T-helper 1 cell treated with Interleukin-12 subunit alpha and Interleukin-12 subunit beta and Interleukin-4 antibody, amounts not matched to agents 30 ng/mL and 1 ng/mL, for 36 hours (primary cell): ENCODE measurements around the gene LIMCH1. TPM values are rescaled to one million over a fixed set of nuclear protein-coding genes. Genes with fewer than 3 reads are reported as not detected.

ENCODE experiments used
- intact Hi-C: fragments of 100-400 bp; cut with micrococcal nuclease; formaldehyde crosslinking; loops from one replicate; pipeline ENCODE4 v1.15.1; 2024
- total RNA-seq: library from RNA; stranded (reverse); gene quantifications from 2 replicates; pipeline ENCODE4 v1.2.3, GENCODE V29; 2022

LIMCH1 gene
- total RNA-seq, 1 donor from 2014 or later, result not detected

DNA sequence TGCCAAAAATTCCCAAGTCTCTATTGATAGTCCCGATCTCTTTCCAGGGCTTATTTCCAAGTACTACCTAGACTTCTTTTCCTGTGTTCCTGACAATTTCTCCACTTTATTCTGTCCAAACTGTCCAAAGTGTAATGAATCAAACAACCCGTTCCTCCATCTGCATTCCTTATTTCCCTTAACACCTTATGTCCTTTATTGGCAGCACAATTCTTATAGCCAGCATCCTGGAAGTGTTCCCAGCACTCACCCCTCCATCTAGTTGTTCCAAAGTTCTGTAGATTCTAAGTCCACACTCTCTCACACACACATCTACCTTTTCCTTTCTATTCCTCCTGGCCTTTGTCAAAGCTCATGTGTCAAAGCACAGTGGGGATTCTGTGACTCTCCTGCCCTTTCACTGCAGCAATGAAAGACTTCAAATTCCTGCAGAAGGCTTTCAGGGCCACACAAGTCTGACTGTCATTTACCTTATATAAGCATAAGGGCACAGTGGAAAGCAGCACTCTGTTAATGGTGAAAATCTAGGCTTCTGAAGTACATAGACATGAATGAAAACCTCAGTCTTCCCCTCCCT is 22.1 kb downstream of the LIMCH1 start:
- intact Hi-C loops, result no loop called here

DNA sequence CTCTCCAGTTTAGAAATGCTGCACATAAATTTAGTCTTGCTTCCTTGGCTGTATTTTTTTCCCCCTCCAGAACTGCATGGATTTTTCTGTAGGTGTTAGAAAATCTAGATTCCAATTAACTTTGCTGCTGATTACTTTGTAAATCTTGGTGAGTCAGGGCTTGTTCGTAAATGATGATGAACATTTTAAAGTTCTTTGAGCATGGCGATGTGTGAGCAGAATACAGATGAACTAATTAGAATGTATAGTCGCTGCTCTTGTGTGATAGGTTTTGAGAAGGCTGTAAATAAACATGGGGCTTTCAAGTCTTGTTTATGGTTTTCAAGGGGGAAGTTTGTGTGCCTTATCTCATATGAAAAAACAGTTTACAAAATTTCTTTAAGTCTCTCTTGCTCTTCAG is 23.3 kb downstream of the LIMCH1 start:
- intact Hi-C loops, result no loop called here

GRCh38 chr4:41567186-41567585 is 29.2 kb downstream of the LIMCH1 start:
- intact Hi-C loops, result no loop called here

- intact Hi-C loops, result no loop called here
These were observed 30.4 kb downstream of the LIMCH1 start for GRCh38 chr4:41568363-41568762.

DNA sequence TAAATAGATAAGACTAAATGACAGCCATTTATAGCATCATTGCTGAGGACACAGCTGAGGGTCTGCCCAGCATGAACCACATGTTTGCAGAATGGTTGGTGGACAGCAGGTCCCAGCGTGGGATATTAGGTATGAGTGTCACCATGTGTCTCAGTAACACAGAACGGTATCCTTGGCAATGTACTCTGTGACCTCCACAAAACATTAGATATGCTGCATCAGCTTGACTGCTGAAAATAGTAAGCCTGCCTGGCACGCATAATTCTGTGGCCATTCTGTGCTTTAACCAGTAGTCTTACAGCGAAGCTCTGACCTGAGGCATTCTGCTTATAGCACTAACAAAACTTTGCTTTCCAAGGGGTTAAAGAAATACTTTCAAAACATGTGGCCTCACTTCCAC is 32.0 kb downstream of the LIMCH1 start:
- intact Hi-C loops, result no loop called here

- intact Hi-C loops, result no loop called here
These were observed 33.5 kb downstream of the LIMCH1 start for GRCh38 chr4:41571422-41571821.

- intact Hi-C loops, result no loop called here
These were observed 34.6 kb downstream of the LIMCH1 start for GRCh38 chr4:41572516-41572915.

DNA sequence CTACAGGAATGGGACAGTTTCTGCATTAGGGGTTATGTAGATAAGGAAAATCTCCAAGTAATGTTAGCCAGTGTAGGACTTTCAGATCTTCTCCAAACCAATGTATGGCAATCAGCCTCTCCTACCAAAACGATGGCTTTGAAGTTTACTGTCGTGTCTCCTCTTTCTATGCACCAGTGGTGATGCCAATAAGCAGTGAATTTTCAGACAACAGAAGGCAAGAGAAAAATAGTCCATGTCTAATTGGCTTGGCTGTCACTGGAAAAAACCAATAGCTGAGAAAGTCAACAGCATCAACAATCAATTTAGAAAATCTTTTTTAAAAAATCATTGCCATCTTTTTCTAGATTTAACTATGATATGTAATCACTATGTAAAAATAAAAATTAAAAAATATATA is 35.0 kb downstream of the LIMCH1 start:
- intact Hi-C loops, result no loop called here

DNA sequence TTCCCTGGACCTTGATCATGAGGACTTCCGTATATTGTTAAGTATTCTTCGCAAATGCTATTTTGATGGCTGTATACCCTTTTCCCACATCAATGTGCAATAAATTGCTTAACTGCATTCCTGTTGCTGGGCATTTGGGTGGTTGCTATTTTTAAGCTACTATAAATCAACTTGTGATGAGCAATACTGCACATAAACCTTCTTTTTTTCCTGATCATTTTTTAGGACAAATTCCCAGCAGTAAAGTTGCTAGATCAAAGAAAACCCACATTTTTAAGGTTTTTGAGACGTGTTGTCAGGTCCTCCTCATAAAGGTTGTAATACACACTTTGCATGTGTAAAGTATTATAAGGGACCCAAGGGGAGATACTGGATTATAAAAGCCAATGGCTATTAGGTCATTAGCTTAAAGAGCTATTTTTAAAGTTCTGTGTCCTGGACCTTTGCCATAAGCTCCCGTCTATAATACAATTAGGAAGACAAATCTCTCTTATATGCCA is 35.6 kb downstream of the LIMCH1 start:
- intact Hi-C loops, result no loop called here

DNA sequence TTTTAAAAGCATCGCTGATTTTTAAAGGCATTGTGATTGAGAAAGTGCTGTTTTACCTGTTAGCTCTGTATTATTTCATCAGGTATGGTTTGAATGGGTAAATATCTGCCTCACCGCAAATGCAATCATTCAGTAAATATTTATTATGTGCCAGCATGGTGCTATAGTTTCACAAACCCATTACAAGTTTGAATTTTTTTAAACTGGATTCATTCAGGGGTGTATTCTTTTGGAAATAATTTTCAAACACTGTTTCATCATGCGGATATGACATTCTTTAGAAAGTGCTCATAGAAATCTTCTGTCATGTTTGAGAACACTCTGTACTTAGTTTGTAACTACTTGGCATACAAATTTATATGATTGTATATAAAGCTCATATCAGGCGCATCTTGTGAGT is 37.2 kb downstream of the LIMCH1 start:
- intact Hi-C loops, result no loop called here

GRCh38 chr4:41575665-41576064 is 37.7 kb downstream of the LIMCH1 start:
- intact Hi-C loops, result no loop called here

DNA sequence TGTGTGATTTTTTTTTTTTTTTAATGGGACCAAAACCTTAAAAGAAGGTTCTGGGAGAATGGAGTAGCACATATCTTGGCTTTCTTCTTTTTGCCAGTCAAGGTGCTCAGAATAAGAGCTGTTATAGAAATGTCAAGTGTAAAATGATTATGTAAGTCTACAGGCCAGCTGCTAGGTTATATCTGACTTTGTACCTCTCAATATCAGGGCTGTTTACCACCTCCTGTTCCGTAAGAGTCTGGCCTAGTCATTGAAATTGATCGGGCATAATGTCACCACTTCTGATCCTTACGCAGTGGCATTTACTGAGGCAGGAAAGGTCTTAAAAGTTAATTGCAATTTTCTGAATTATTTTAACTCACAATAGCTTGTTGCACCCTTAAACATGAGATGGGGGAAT is 41.1 kb downstream of the LIMCH1 start:
- intact Hi-C loops, result no loop called here

DNA sequence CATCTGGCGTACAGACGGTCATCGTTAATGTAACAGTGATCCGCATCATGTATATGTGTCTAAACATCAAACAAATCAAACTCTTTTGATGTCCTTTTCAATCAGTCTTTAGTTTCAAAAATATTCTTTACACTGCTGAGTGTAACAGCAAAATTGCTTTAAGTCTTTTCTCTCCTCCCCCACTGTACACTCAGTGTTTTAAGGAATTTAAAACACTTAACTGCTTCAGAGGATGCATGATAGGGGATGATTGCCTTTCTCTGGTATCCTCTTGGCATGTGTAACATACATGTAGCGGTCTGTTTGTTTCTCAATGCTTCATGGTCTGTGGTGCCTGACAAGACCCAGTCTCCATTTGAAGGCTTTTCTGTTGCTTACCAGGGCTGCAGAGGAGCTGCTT is 41.6 kb downstream of the LIMCH1 start:
- intact Hi-C loops, result no loop called here

DNA sequence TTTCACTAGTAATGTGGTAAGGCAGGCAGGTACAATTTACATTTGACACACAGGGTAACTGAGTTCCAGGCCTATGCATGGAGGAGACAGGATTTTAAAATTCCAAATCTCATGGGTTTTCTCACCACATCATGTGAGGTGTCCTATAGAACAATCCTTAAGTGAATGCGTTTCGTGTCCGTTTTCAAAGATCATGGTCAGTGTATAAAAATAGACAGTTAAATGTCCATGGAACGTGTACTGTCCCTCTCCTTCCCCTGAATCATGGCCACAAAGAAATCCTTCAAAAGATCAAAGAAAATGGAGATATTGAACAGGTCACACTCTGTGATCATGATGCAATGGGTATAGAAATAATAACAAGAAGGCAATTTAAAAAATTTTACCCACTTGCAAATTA is 42.0 kb downstream of the LIMCH1 start:
- intact Hi-C loops, result no loop called here

- intact Hi-C loops, result no loop called here
These were observed 48.8 kb downstream of the LIMCH1 start for GRCh38 chr4:41586675-41587225.

- intact Hi-C loops, result no loop called here
These were observed 49.3 kb downstream of the LIMCH1 start for GRCh38 chr4:41587286-41587685.

DNA sequence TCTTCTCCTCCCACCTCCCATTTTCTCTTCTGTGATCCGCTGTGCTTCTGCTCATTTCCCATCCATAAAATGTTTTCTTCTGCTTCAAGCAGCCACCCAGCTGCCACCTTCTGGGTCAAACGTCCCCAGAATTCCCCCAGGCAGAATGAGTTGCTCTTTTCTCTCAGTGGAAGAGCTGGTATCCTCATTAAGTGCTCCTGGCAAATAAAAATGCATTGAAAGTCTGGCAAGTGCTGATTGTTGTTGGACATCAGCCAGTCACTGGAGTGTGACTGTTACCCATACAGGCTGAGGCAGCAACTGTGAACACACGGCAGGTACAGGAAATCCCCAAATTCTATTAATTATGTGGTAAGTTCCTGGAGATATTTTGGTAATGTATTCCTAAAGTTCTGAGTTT is 52.6 kb downstream of the LIMCH1 start:
- intact Hi-C loops, result no loop called here

GRCh38 chr4:41594432-41594831 is 56.5 kb downstream of the LIMCH1 start:
- intact Hi-C loops, result no loop called here

GRCh38 chr4:41597494-41597893 is 59.5 kb downstream of the LIMCH1 start:
- intact Hi-C loops, result no loop called here

- intact Hi-C loops, result no loop called here
These were observed 60.6 kb downstream of the LIMCH1 start for GRCh38 chr4:41598580-41598979.

- intact Hi-C loops, result no loop called here
These were observed 61.3 kb downstream of the LIMCH1 start for GRCh38 chr4:41599192-41599786.

GRCh38 chr4:41600243-41600912 is 62.4 kb downstream of the LIMCH1 start:
- intact Hi-C loops, result no loop called here

GRCh38 chr4:41601025-41601424 is 63.1 kb downstream of the LIMCH1 start:
- intact Hi-C loops, result no loop called here
